Measurements from ENCODE around the gene PWWP2A. TPM values are rescaled to one million over a fixed set of nuclear protein-coding genes. Genes with fewer than 3 reads are reported as not detected.

PWWP2A gene
- total RNA-seq, 1 experiment from 2014 or later = 15.3 TPM

DNA sequence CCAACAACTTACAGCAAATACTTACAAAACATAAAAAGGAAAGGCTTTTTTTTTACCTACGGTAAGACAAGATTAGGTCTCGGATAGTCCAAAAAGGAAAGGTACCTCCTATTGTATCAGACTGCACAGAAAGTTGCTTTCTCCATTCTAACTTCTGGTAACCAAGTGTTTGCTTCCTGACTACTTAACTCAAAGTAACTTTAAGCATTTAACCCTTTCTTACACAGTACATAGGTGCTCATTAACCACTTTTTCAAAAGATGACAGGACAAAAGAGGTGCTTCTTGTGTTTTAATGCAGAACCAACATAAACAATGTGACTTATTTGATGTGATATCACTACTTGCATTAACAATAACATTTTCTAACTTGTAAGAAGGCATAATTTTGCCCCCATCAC lies 23.1 kb downstream of the PWWP2A start:
- Histone ChIP-seq H3K4me1 (ENCODE audit: insufficient read depth, low read length) (no peaks in the 10 kb centered on the region), H3K27me3 (ENCODE audit: low read length) (no peaks in the 10 kb centered on the region), H3K27ac (ENCODE audit: low read length) (no peak overlapping the region), H3K79me2 (ENCODE audit: low read length) (peaks cover 30% of the 10 kb centered on the region), H3K9ac (ENCODE audit: low read length) (no peak overlapping the region), H3K9me3 (ENCODE audit: low read length) (no peaks in the 10 kb centered on the region), H3K4me2 (ENCODE audit: low read length) (no peak overlapping the region), H3K36me3 (ENCODE audit: low read depth, low read length) (peaks cover 25% of the 10 kb centered on the region), H3K9me2 (replicated peaks; ENCODE audit: low read length) (no peaks in the 10 kb centered on the region), H3F3A (ENCODE audit: low read length, unreplicated experiment) (no peaks in the 10 kb centered on the region), H3K4me3 (ENCODE audit: low read length) (no peak overlapping the region), H4K20me1 (ENCODE audit: low read length) (no peaks in the 10 kb centered on the region), H2AFZ (ENCODE audit: low read length) (no peak overlapping the region)
- TF ChIP-seq EZH2 (IDR thresholded peaks at IDR 0.05; ENCODE audit: low read length, unreplicated experiment) (no peak), CTCF (conservative IDR thresholded peaks at IDR 0.05; ENCODE audit: low read depth, low read length) (no peak), EZH2phosphoT487 (IDR thresholded peaks at IDR 0.05; ENCODE audit: borderline replicate concordance, low read length) (no peak)
- no peak for DNase-seq
- POLR2A ChIA-PET (ENCODE audit: unreplicated experiment) = no interaction called here
- CTCF ChIA-PET = no interaction called here
- no TSS peak for BruUV-seq (replicated peaks)
- intact Hi-C loops (cut with micrococcal nuclease) = no loop called here
- ATAC-seq = no peak

DNA sequence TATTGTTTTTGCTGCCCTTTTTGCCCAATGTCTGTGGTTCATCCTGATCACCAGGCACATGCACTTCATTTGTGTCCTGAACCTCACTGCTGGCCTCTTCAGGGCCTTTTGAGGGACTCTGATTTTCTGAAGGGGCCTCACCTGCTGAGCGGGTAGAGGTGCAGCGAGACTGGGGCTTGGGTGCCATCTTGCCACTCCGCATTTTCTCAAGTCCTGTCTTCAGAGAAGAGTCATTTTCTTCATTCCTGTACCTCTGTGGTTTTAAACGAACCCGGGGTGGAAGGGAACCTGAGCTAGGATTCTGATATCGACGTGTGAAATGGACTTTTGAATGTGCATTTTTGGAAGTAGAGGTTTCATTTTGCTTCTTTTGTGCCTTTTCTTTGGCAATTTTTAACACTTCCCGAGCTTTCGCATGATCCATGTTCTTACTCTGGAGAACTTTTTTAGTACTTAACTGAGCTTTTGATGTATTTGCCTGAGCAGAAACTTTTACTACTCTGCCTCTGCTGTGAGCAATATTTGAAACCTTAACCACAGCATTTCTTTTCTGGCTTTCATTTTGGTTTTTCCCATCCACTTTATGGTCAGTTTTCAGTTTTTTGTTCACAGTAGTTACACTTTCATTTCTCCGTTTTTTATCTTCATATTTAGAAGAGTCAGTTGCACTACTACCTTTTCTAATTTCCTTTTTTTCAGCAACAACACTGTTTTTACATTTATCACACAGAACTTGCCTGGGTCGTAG lies 26.1 kb downstream of the PWWP2A start:
- CTCF ChIA-PET = interaction anchor here (0.6 kb wide), 1 partner anchor 298 kb away, joined by 4 read pairs; no protein-coding TSS in a partner anchor
- Histone ChIP-seq H3K9me3 (ENCODE audit: low read length) (no peaks in the 10 kb centered on the region), H3K9me2 (replicated peaks; ENCODE audit: low read length) (no peaks in the 10 kb centered on the region), H3F3A (ENCODE audit: low read length, unreplicated experiment) (no peaks in the 10 kb centered on the region), H2AFZ (ENCODE audit: low read length) (no peak overlapping the region), H3K9ac (ENCODE audit: low read length) (no peak overlapping the region), H3K27me3 (ENCODE audit: low read length) (no peaks in the 10 kb centered on the region), H3K4me3 (ENCODE audit: low read length) (no peak overlapping the region), H3K4me1 (ENCODE audit: insufficient read depth, low read length) (no peaks in the 10 kb centered on the region), H3K27ac (ENCODE audit: low read length) (no peak overlapping the region), H3K79me2 (ENCODE audit: low read length) (peaks cover 19% of the 10 kb centered on the region), H4K20me1 (ENCODE audit: low read length) (no peaks in the 10 kb centered on the region), H3K4me2 (ENCODE audit: low read length) (no peak overlapping the region), H3K36me3 (ENCODE audit: low read depth, low read length) (peaks cover 19% of the 10 kb centered on the region)
- ATAC-seq = no peak
- no peak for DNase-seq
- intact Hi-C loops (cut with micrococcal nuclease) = no loop called here
- TF ChIP-seq CTCF (conservative IDR thresholded peaks at IDR 0.05; ENCODE audit: low read depth, low read length) (no peak), EZH2 (IDR thresholded peaks at IDR 0.05; ENCODE audit: low read length, unreplicated experiment) (no peak), EZH2phosphoT487 (IDR thresholded peaks at IDR 0.05; ENCODE audit: borderline replicate concordance, low read length) (no peak)
- POLR2A ChIA-PET (ENCODE audit: unreplicated experiment) = no interaction called here
- BruUV-seq (replicated peaks) = TSS peak; percentile 23

GRCh38 chr5:160092514-160092913 lies 26.7 kb downstream of the PWWP2A start:
- no peaks in the 10 kb centered on the region for H4K20me1 ChIP-seq (ENCODE audit: low read length)
- intact Hi-C loops (cut with micrococcal nuclease) = no loop called here
- H3K36me3 ChIP-seq (ENCODE audit: low read depth, low read length) = peaks cover 17% of the 10 kb centered on the region
- no peak overlapping the region for H3K9ac ChIP-seq (ENCODE audit: low read length)
- H3K9me2 ChIP-seq (replicated peaks; ENCODE audit: low read length) = no peaks in the 10 kb centered on the region
- ATAC-seq (no peak), DNase-seq (no peak)
- no peak overlapping the region for H3K27ac ChIP-seq (ENCODE audit: low read length)
- H2AFZ ChIP-seq (ENCODE audit: low read length) = no peak overlapping the region
- TF ChIP-seq EZH2 (IDR thresholded peaks at IDR 0.05; ENCODE audit: low read length, unreplicated experiment) = no peak
- no peak for TF ChIP-seq CTCF (conservative IDR thresholded peaks at IDR 0.05; ENCODE audit: low read depth, low read length)
- no peak for TF ChIP-seq EZH2phosphoT487 (IDR thresholded peaks at IDR 0.05; ENCODE audit: borderline replicate concordance, low read length)
- no peak overlapping the region for H3K4me2 ChIP-seq (ENCODE audit: low read length)
- ChIA-PET CTCF (interaction anchor here (0.6 kb wide), 1 partner anchor 298 kb away, joined by 4 read pairs; no protein-coding TSS in a partner anchor), POLR2A (ENCODE audit: unreplicated experiment) (no interaction called here)
- H3K4me3 ChIP-seq (ENCODE audit: low read length) = no peak overlapping the region
- H3K9me3 ChIP-seq (ENCODE audit: low read length) = no peaks in the 10 kb centered on the region
- no peaks in the 10 kb centered on the region for H3K4me1 ChIP-seq (ENCODE audit: insufficient read depth, low read length)
- H3F3A ChIP-seq (ENCODE audit: low read length, unreplicated experiment) = no peaks in the 10 kb centered on the region
- BruUV-seq (replicated peaks) = no TSS peak
- H3K27me3 ChIP-seq (ENCODE audit: low read length) = no peaks in the 10 kb centered on the region
- peaks cover 13% of the 10 kb centered on the region for H3K79me2 ChIP-seq (ENCODE audit: low read length)

Measured in PC-3 (cell line).